22Rv1 (cell line): ENCODE measurements around the gene STARD10.

ENCODE experiments used
- CTCF ChIP-seq: fragments of 450-650 bp; IDR thresholded peaks from 2 replicates; pipeline ENCODE4 v1.5.1; 2017; ENCODE audit warnings: mild to moderate bottlenecking
- ZFX ChIP-seq: fragments of 450-650 bp; IDR thresholded peaks from 2 replicates; pipeline ENCODE4 v1.6.1; 2017; ENCODE audit warnings: antibody characterized with exemption, borderline replicate concordance

- TF ChIP-seq CTCF: no peak
- no peak for TF ChIP-seq ZFX
Observed at GRCh38 chr11:72767203-72768062, 26.4 kb downstream of the STARD10 start.
